Cortex of kidney (tissue), 1 donor: ENCODE results near the gene C11orf98.
"Not testable (repeated sequence)": the region's sequence is repeated elsewhere in the genome, so short reads cannot be mapped to it uniquely, and the experiment has no call there.

Source experiments
- DNase-seq: peaks from one replicate; lab custom pipeline; 2025; lab: John Stamatoyannopoulos, UW

The C11orf98 gene

GRCh38 chr11:62650283-62650682 is 14.7 kb downstream of the C11orf98 start:
- DNase-seq = not testable (repeated sequence)

- no peak for DNase-seq
Observed at GRCh38 chr11:62649486-62649885, 15.5 kb downstream of the C11orf98 start.

GRCh38 chr11:62648967-62649364 is 16.0 kb downstream of the C11orf98 start:
- DNase-seq = no peak

- no peak for DNase-seq
Observed at GRCh38 chr11:62648185-62648966, 16.6 kb downstream of the C11orf98 start.

GRCh38 chr11:62647609-62648005 is 17.4 kb downstream of the C11orf98 start:
- DNase-seq = no peak

- DNase-seq = no peak
Observed at GRCh38 chr11:62646825-62647608, 18.0 kb downstream of the C11orf98 start.

- no peak for DNase-seq
Observed at GRCh38 chr11:62645946-62646824, 18.8 kb downstream of the C11orf98 start, which contains the start of gene GANAB. Gene GANAB, minus strand, starts transcription at chr11:62646613. Its CDS starts 14 bp downstream, at chr11:62646599.

- no peak for DNase-seq
Observed at GRCh38 chr11:62645671-62645945, 19.4 kb downstream of the C11orf98 start.

- no peak for DNase-seq
Observed at GRCh38 chr11:62644220-62644619, 20.8 kb downstream of the C11orf98 start.

- DNase-seq = no peak
Observed at GRCh38 chr11:62632492-62632891, 32.5 kb downstream of the C11orf98 start.

- no peak for DNase-seq
Observed at GRCh38 chr11:62627713-62628112, 37.3 kb downstream of the C11orf98 start.

- DNase-seq = no peak
Observed at GRCh38 chr11:62622476-62623089, 42.4 kb downstream of the C11orf98 start.

- peak; percentile 86 for DNase-seq
Observed at GRCh38 chr11:62621567-62622470, 43.2 kb downstream of the C11orf98 start, which contains the start of gene B3GAT3. Gene B3GAT3, minus strand, starts transcription at chr11:62621986. Its CDS starts 39 bp downstream, at chr11:62621947.

- DNase-seq = no peak
Observed at GRCh38 chr11:62621027-62621566, 43.9 kb downstream of the C11orf98 start.

GRCh38 chr11:62616957-62617356 is 48.1 kb downstream of the C11orf98 start:
- not testable (repeated sequence) for DNase-seq

GRCh38 chr11:62615521-62615920 is 49.5 kb downstream of the C11orf98 start:
- DNase-seq = no peak

- no peak for DNase-seq
Observed at GRCh38 chr11:62614275-62614674, 50.7 kb downstream of the C11orf98 start.

GRCh38 chr11:62613291-62613778 is 51.7 kb downstream of the C11orf98 start:
- no peak for DNase-seq
